SK-N-SH (cell line): ENCODE data around the gene CCDC102A. TPM values are rescaled to one million over a fixed set of nuclear protein-coding genes. Genes with fewer than 3 reads are reported as not detected.
"Not testable (repeated sequence)": the region's sequence is repeated elsewhere in the genome, so short reads cannot be mapped to it uniquely, and the experiment has no call there.

Source experiments
- CTCF ChIA-PET: fragments of 300-600, 350-600 bp; formaldehyde crosslinking; extraction: SDS; loops from one replicate; lab custom pipeline; 2021; lab: Yijun Ruan, JAX
- POLR2A ChIA-PET: fragments of 350-600 bp; sonication (Branson Sonifier 250); formaldehyde crosslinking; extraction: SDS; loops from one replicate; lab custom pipeline; 2020; ENCODE audit warnings: antibody characterized with exemption, inconsistent platforms; lab: Yijun Ruan, JAX
- DNase-seq: peaks from one replicate; pipeline ENCODE4 v3.0.0; 2012
- H2AFZ ChIP-seq: fragments of 200-600 bp; sonication (generic); 2 replicates; pipeline ENCODE4 v1.8.1; 2016; ENCODE audit warnings: antibody characterized with exemption, mild to moderate bottlenecking, low read depth
- H3F3A ChIP-seq: fragments of 200-600 bp; sonication (generic); replicated peaks from 2 replicates; pipeline ENCODE3; 2016; ENCODE audit warnings: antibody characterized with exemption, mild to moderate bottlenecking; ENCODE audit not compliant: insufficient read depth
- H3K27ac ChIP-seq, 2 experiments: fragments of 200-500 bp in 1 of 2; fragments of 200-600 bp in 1 of 2; sonication (Bioruptor generic) in 1 of 2; sonication (generic), shearing (Covaris generic) in 1 of 2; 2 replicates each; pipeline versions ENCODE4 v1.5.1 to v1.6.1; 2014 to 2016; ENCODE audit warnings: low read depth in 2 of 2, inconsistent platforms in 1 of 2, low read length in 1 of 2, mild to moderate bottlenecking in 1 of 2, mixed read lengths in 1 of 2
- H3K27me3 ChIP-seq: fragments of 200-600 bp; sonication (generic), shearing (Covaris generic); 2 replicates; pipeline ENCODE4 v1.6.1; 2016; ENCODE audit warnings: mixed run types; ENCODE audit not compliant: insufficient read depth
- H3K36me3 ChIP-seq, 2 experiments: fragments of 200-500 bp in 1 of 2; fragments of 200-600 bp in 1 of 2; sonication (Bioruptor generic) in 1 of 2; sonication (generic) in 1 of 2; replicated peaks in 1 of 2; 2 replicates each; pipeline versions ENCODE3 to v1.5.1; 2014 to 2016; ENCODE audit warnings: low read length in 1 of 2, mild to moderate bottlenecking in 1 of 2; ENCODE audit not compliant: insufficient read depth in 2 of 2, control insufficient read depth in 1 of 2
- H3K4me1 ChIP-seq, 2 experiments: fragments of 200-500 bp in 1 of 2; fragments of 200-600 bp in 1 of 2; sonication (Bioruptor generic) in 1 of 2; sonication (generic), shearing (Covaris generic) in 1 of 2; 2 replicates each; pipeline versions ENCODE4 v1.5.1 to v1.6.1; 2014 to 2016; ENCODE audit warnings: low read depth in 1 of 2, low read length in 1 of 2, mixed run types in 1 of 2; ENCODE audit not compliant: insufficient read depth in 2 of 2, control insufficient read depth in 1 of 2
- H3K4me2 ChIP-seq: fragments of 200-600 bp; sonication (generic), shearing (Covaris generic); 2 replicates; pipeline ENCODE4 v1.6.1; 2017; ENCODE audit warnings: mixed run types
- H3K4me3 ChIP-seq, 2 experiments: fragments of 200-500 bp in 1 of 2; fragments of 200-600 bp in 1 of 2; sonication (Bioruptor generic) in 1 of 2; sonication (generic), shearing (Covaris generic) in 1 of 2; 2 replicates each; pipeline versions ENCODE4 v1.5.1 to v1.8.1; 2014 to 2016; ENCODE audit warnings: low read depth in 2 of 2, inconsistent platforms in 1 of 2, low read length in 1 of 2, mild to moderate bottlenecking in 1 of 2, mixed read lengths in 1 of 2, moderate library complexity in 1 of 2
- H3K79me2 ChIP-seq: fragments of 200-600 bp; sonication (generic); 2 replicates; pipeline ENCODE4 v1.8.1; 2017; ENCODE audit warnings: mild to moderate bottlenecking; ENCODE audit not compliant: insufficient read depth
- H3K9ac ChIP-seq: fragments of 200-600 bp; sonication (generic); 2 replicates; pipeline ENCODE4 v1.6.1; 2017; ENCODE audit warnings: mixed run types
- H3K9me2 ChIP-seq: fragments of 200-600 bp; sonication (generic); 2 replicates; pipeline ENCODE4 v1.6.1; 2017; ENCODE audit warnings: mixed run types
- H3K9me3 ChIP-seq: fragments of 200-600 bp; sonication (generic); 2 replicates; pipeline ENCODE4 v1.6.1; 2017; ENCODE audit warnings: mixed run types, mild to moderate bottlenecking, moderate library complexity
- H4K20me1 ChIP-seq: fragments of 200-600 bp; sonication (generic); 2 replicates; pipeline ENCODE4 v1.6.1; 2017; ENCODE audit warnings: mild to moderate bottlenecking, mixed run types; ENCODE audit not compliant: insufficient read depth
- CHD2 ChIP-seq: fragments of 150-350 bp; IDR thresholded peaks from 2 replicates; pipeline ENCODE4 v1.6.1; 2018; ENCODE audit warnings: low read length; ENCODE audit not compliant: partially characterized antibody
- EZH2phosphoT487 ChIP-seq: fragments of 200-600 bp; sonication (generic); IDR thresholded peaks from 2 replicates; pipeline ENCODE4 v1.6.1; 2017; ENCODE audit warnings: low read depth, mixed run types, mild to moderate bottlenecking, antibody characterized with exemption, moderate library complexity, borderline replicate concordance
- FOSL2 ChIP-seq: IDR thresholded peaks from 2 replicates; pipeline ENCODE4 v1.4.0; 2012; ENCODE audit warnings: low read depth, mild to moderate bottlenecking, moderate library complexity, borderline replicate concordance
- FOXJ3 ChIP-seq: sonication (generic); formaldehyde crosslinking; IDR thresholded peaks from 2 replicates; pipeline ENCODE4 v1.5.1; 2020; ENCODE audit warnings: mild to moderate bottlenecking, missing genetic modification reagents
- GATA2 ChIP-seq: sonication (generic); formaldehyde crosslinking; IDR thresholded peaks from 2 replicates; pipeline ENCODE4 v1.5.0; 2020; ENCODE audit warnings: mild to moderate bottlenecking, missing genetic modification reagents
- IRF3 ChIP-seq: fragments of 150-350 bp; IDR thresholded peaks from 2 replicates; pipeline ENCODE4 v1.6.1; 2016; ENCODE audit warnings: mild to moderate bottlenecking, low read depth, low read length
- JUND ChIP-seq: IDR thresholded peaks from 2 replicates; pipeline ENCODE4 v1.4.0; 2012
- NFIC ChIP-seq: IDR thresholded peaks from 2 replicates; pipeline ENCODE4 v1.4.0; 2012; ENCODE audit warnings: borderline replicate concordance
- POLR2AphosphoS5 ChIP-seq: IDR thresholded peaks from 2 replicates; pipeline ENCODE4 v1.6.1; 2012; ENCODE audit warnings: low read depth, low read length
- RAD21 ChIP-seq: IDR thresholded peaks from 2 replicates; pipeline ENCODE4 v1.6.1; 2012; ENCODE audit warnings: mild to moderate bottlenecking, low read length
- RFX5 ChIP-seq: IDR thresholded peaks from 2 replicates; pipeline ENCODE4 v1.6.1; 2012; ENCODE audit warnings: mild to moderate bottlenecking, improper control_type of control experiment, low read length
- TEAD4 ChIP-seq: IDR thresholded peaks from 2 replicates; pipeline ENCODE4 v1.4.0; 2012; ENCODE audit warnings: mild to moderate bottlenecking, borderline replicate concordance; ENCODE audit not compliant: insufficient read depth
- USF2 ChIP-seq: fragments of 150-350 bp; IDR thresholded peaks from 2 replicates; pipeline ENCODE4 v1.6.1; 2017; ENCODE audit warnings: antibody characterized with exemption, low read length, low read depth, borderline replicate concordance
- ZBTB33 ChIP-seq: IDR thresholded peaks from 2 replicates; pipeline ENCODE4 v1.4.0; 2012; ENCODE audit warnings: low read depth, borderline replicate concordance
- WGBS: methylation state at CpG from one replicate; pipeline ENCODE4 v1.1.6; 2017; ENCODE audit warnings: low lambda C conversion rate; 5-methylcytosine and 5-hydroxymethylcytosine counted together
- polyA plus RNA-seq, 3 experiments: library from polyadenylated mRNA; depleted of rRNA; stranded (reverse); fragments of >200 nt; gene quantifications; 2 replicates each; pipeline ENCODE4 v1.2.3, GENCODE V29; 2012

CCDC102A gene
- polyA plus RNA-seq, 1 of the 3 experiments (the other 2 are of a cell fraction): 26.2 TPM

- H3K4me2 ChIP-seq, H3K4me3 ChIP-seq, H3K9me3 ChIP-seq, DNase-seq, H3K27me3 ChIP-seq, CTCF ChIA-PET, H3K4me1 ChIP-seq, H3K9me2 ChIP-seq, POLR2A ChIA-PET, H3K36me3 ChIP-seq, H3K9ac ChIP-seq, H2AFZ ChIP-seq, H3K27ac ChIP-seq, H4K20me1 ChIP-seq, H3K79me2 ChIP-seq, H3F3A ChIP-seq: not testable (repeated sequence)
- 84% methylated on average over 5 of the region's 5 CpGs for WGBS
Observed at GRCh38 chr16:57568772-57569171, 32.4 kb upstream of the CCDC102A start.

GRCh38 chr16:57568173-57568678 is 31.9 kb upstream of the CCDC102A start:
- CTCF ChIA-PET: interaction anchor here (0.7 to 3.0 kb wide), 2 partner anchors 18 to 81 kb away, joined by 4 to 10 read pairs; no protein-coding TSS in a partner anchor

More at GRCh38 chr16:57568173-57568678, 31.9 kb upstream of the CCDC102A start:
- Histone ChIP-seq H4K20me1 (no peaks in the 10 kb centered on the region), H3K9me2 (no peaks in the 10 kb centered on the region), H3K9me3 (no peaks in the 10 kb centered on the region), H3K79me2 (no peaks in the 10 kb centered on the region), H3K4me1 (no peaks in the 10 kb centered on the region; a peak in 2 of 4 replicates), H3K36me3 (no peaks in the 10 kb centered on the region), H3K4me3 (no peak overlapping the region), H3K9ac (no peak overlapping the region), H2AFZ (no peak overlapping the region), H3K4me2 (no peak overlapping the region), H3K27ac (no peak overlapping the region), H3F3A (peaks cover 8% of the 10 kb centered on the region), H3K27me3 (no peaks in the 10 kb centered on the region)
- DNase-seq: no peak
- POLR2A ChIA-PET: no interaction called here
- WGBS: 91% methylated on average over 5 of the region's 5 CpGs
- TF ChIP-seq JUND (no peak), CHD2 (no peak), POLR2AphosphoS5 (no peak), IRF3 (no peak), ZBTB33 (no peak), GATA2 (CRISPR knock-in tag) (no peak), EZH2phosphoT487 (no peak), RFX5 (no peak), FOXJ3 (CRISPR knock-in tag) (no peak), NFIC (no peak), USF2 (no peak), FOSL2 (no peak), TEAD4 (no peak), RAD21 (no peak)
